PC-9 (cell line): ENCODE data around the gene CPA5.

ENCODE experiments used
- EZH2 ChIP-seq: fragments of 200-600 bp; sonication (generic); IDR thresholded peaks from 2 replicates; pipeline ENCODE4 v1.8.0; 2017; ENCODE audit warnings: antibody characterized with exemption, low read depth
- TF ChIP-seq, protein P1 (sequence below): fragments of 200-600 bp; sonication (generic); conservative IDR thresholded peaks from 2 replicates; pipeline ENCODE4 v1.6.1; 2017; ENCODE audit warnings: mixed run types, antibody characterized with exemption, mild to moderate bottlenecking, moderate library complexity

DNA sequence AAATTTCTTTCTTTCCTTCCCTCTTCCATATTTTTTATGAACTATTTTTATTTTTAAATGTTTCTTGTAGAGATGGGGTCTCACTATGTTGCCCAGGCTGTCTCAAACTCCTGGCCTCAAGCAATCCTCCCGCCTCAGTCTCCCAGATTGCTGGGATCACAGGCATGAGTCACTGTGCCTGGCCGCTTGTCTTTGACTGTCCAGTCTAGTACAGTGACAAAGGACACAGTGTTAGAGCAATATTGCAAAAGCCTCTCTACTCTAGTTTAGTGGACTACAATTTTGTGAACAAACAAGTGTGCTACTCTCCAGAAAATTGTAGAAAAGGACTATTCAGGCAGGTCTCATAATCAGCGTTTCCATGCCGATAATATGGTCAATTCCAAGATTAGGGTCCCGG lies 40.6 kb upstream of the CPA5 start:
- TF ChIP-seq, protein P1, sequence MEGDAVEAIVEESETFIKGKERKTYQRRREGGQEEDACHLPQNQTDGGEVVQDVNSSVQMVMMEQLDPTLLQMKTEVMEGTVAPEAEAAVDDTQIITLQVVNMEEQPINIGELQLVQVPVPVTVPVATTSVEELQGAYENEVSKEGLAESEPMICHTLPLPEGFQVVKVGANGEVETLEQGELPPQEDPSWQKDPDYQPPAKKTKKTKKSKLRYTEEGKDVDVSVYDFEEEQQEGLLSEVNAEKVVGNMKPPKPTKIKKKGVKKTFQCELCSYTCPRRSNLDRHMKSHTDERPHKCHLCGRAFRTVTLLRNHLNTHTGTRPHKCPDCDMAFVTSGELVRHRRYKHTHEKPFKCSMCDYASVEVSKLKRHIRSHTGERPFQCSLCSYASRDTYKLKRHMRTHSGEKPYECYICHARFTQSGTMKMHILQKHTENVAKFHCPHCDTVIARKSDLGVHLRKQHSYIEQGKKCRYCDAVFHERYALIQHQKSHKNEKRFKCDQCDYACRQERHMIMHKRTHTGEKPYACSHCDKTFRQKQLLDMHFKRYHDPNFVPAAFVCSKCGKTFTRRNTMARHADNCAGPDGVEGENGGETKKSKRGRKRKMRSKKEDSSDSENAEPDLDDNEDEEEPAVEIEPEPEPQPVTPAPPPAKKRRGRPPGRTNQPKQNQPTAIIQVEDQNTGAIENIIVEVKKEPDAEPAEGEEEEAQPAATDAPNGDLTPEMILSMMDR, result no peak
- TF ChIP-seq EZH2, result no peak
